TTC549 (cell line): ENCODE measurements around the gene ABCB4.

ENCODE experiments used
- FAIRE-seq: peaks from 2 replicates; lab custom pipeline; 2012; peaks lifted over from hg19 to GRCh38; lab: Jason Lieb, UNC

ABCB4 gene

GRCh38 chr7:87416682-87417587, 58.5 kb downstream of the ABCB4 start:
- FAIRE-seq = peak; percentile 79

- FAIRE-seq = no peak
Measured at GRCh38 chr7:87414794-87415188, 60.7 kb downstream of the ABCB4 start.

GRCh38 chr7:87413951-87414793, 61.3 kb downstream of the ABCB4 start:
- FAIRE-seq = no peak

GRCh38 chr7:87413029-87413428, 62.5 kb downstream of the ABCB4 start:
- no peak for FAIRE-seq

- FAIRE-seq = no peak
Measured at GRCh38 chr7:87411186-87411585, 64.3 kb downstream of the ABCB4 start.

- FAIRE-seq = no peak
Measured at GRCh38 chr7:87404674-87405073, 70.8 kb downstream of the ABCB4 start.

- no peak for FAIRE-seq
Measured at GRCh38 chr7:87398446-87398845, 77.0 kb downstream of the ABCB4 start.

GRCh38 chr7:87395442-87396020, 79.9 kb downstream of the ABCB4 start:
- FAIRE-seq = no peak

- FAIRE-seq = no peak
Measured at GRCh38 chr7:87391020-87391701, 84.3 kb downstream of the ABCB4 start.

- FAIRE-seq = no peak
Measured at GRCh38 chr7:87380905-87381304, 94.6 kb downstream of the ABCB4 start.

GRCh38 chr7:87375662-87376435, 99.6 kb downstream of the ABCB4 start:
- FAIRE-seq = no peak

- FAIRE-seq = no peak
Measured at GRCh38 chr7:87370660-87371180, 104.8 kb downstream of the ABCB4 start.

GRCh38 chr7:87369216-87369615, 106.3 kb downstream of the ABCB4 start:
- FAIRE-seq = no peak

GRCh38 chr7:87364246-87364645, 111.2 kb downstream of the ABCB4 start:
- FAIRE-seq = no peak

GRCh38 chr7:87363342-87363741, 112.1 kb downstream of the ABCB4 start:
- no peak for FAIRE-seq

GRCh38 chr7:87361320-87361719, 114.2 kb downstream of the ABCB4 start:
- FAIRE-seq = no peak

GRCh38 chr7:87359366-87359765, 116.1 kb downstream of the ABCB4 start:
- FAIRE-seq = no peak

GRCh38 chr7:87356448-87356847, 119.0 kb downstream of the ABCB4 start:
- no peak for FAIRE-seq

GRCh38 chr7:87354749-87355148, 120.7 kb downstream of the ABCB4 start:
- no peak for FAIRE-seq
